Inferior parietal cortex (tissue), 1 donor: Measurements from ENCODE around the gene GIN1.

ENCODE experiments used
- DNase-seq: peaks from one replicate; pipeline ENCODE4 v3.0.0-alpha.2; 2016; ENCODE audit errors: extremely low spot score

The GIN1 gene

DNA sequence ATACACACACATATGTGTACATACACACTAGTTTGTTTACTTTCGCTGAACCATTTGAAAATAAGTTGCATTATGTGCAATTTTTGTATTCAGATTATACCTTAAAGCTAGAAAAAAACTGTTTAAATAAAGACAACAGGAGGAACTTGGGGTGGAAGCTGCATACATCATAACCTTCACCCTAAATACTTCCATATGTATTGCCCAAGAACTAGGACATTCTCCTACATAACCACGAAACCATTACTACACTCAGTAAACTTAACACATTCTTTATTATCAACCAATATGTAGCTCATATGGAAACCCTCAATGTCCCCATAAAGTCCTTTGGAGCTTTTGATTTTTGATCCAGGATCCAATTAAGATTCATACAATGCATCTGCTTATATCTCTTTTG, 83.3 kb downstream of the GIN1 start:
- no peak for DNase-seq
